IMR-90 (cell line): ENCODE results near the gene HSP90AA1. TPM values are rescaled to one million over a fixed set of nuclear protein-coding genes. Genes with fewer than 3 reads are reported as not detected.
"Not testable (repeated sequence)": the region's sequence is repeated elsewhere in the genome, so short reads cannot be mapped to it uniquely, and the experiment has no call there.

Experiments used
- ATAC-seq: fragments of 200-7000 bp; cut with Tn5 transposase; 2 replicates; pipeline ENCODE4 v1.9.1; 2020; ENCODE audit warnings: low read depth, mild to moderate bottlenecking, moderate library complexity
- BruUV-seq: library from RNA; stranded (reverse); fragments of 400-500 nt; replicated peaks from 2 replicates; lab custom pipeline; 2021; lab: Mats Ljungman, UMichigan
- CTCF ChIA-PET: fragments of 300-600 bp; formaldehyde crosslinking; extraction: SDS; loops from one replicate; lab custom pipeline; 2021; ENCODE audit warnings: antibody characterized with exemption; lab: Yijun Ruan, JAX
- POLR2A ChIA-PET: fragments of 300-600 bp; sonication (Branson Sonifier 250); formaldehyde crosslinking; loops from one replicate; lab custom pipeline; 2022; ENCODE audit warnings: antibody characterized with exemption; ENCODE audit not compliant: unreplicated experiment; lab: Charles Lee
- DNase-seq: peaks from one replicate; pipeline ENCODE4 v3.0.0; 2013
- H2AFZ ChIP-seq: replicated peaks from 2 replicates; pipeline ENCODE3; 2013; ENCODE audit warnings: low read length, mild to moderate bottlenecking; ENCODE audit not compliant: poor library complexity
- H2AK5ac ChIP-seq: 2 replicates; pipeline ENCODE4 v1.6.1; 2013; ENCODE audit warnings: low read depth, low read length, inconsistent platforms
- H2AK9ac ChIP-seq: replicated peaks from 2 replicates; pipeline ENCODE3; 2013; ENCODE audit warnings: mild to moderate bottlenecking, low read depth, low read length, moderate library complexity; ENCODE audit not compliant: poor library complexity
- H2BK120ac ChIP-seq: 2 replicates; pipeline ENCODE4 v1.6.1; 2013; ENCODE audit warnings: low read depth, low read length, inconsistent platforms
- H2BK15ac ChIP-seq: 3 replicates; pipeline ENCODE4 v1.6.1; 2013; ENCODE audit warnings: low read depth, low read length, inconsistent platforms
- H2BK20ac ChIP-seq: 2 replicates; pipeline ENCODE4 v1.6.1; 2013; ENCODE audit warnings: low read depth, mild to moderate bottlenecking, inconsistent platforms, low read length, moderate library complexity
- H2BK5ac ChIP-seq: 2 replicates; pipeline ENCODE4 v1.6.1; 2013; ENCODE audit warnings: mild to moderate bottlenecking, low read depth, low read length, inconsistent platforms; ENCODE audit not compliant: poor library complexity, severe bottlenecking
- H3K14ac ChIP-seq: replicated peaks from 2 replicates; pipeline ENCODE4 v1.6.1; 2013; ENCODE audit warnings: low read depth, low read length, inconsistent platforms
- H3K18ac ChIP-seq: 2 replicates; pipeline ENCODE4 v1.6.1; 2013; ENCODE audit warnings: low read depth, low read length, control low read depth
- H3K23ac ChIP-seq: 2 replicates; pipeline ENCODE4 v1.6.1; 2013; ENCODE audit warnings: low read depth, low read length, inconsistent platforms
- H3K27ac ChIP-seq: 2 replicates; pipeline ENCODE4 v1.5.1; 2013; ENCODE audit warnings: mild to moderate bottlenecking, control low read depth, low read length; ENCODE audit not compliant: insufficient read depth
- H3K27me3 ChIP-seq: 2 replicates; pipeline ENCODE4 v1.6.1; 2013; ENCODE audit warnings: low read length; ENCODE audit not compliant: control insufficient read depth, insufficient read depth
- H3K36me3 ChIP-seq: 2 replicates; pipeline ENCODE4 v1.6.1; 2013; ENCODE audit warnings: low read length, mixed read lengths; ENCODE audit not compliant: control insufficient read depth, insufficient read depth
- H3K4ac ChIP-seq: 2 replicates; pipeline ENCODE4 v1.6.1; 2013; ENCODE audit warnings: low read depth, low read length, inconsistent platforms
- H3K4me1 ChIP-seq: 2 replicates; pipeline ENCODE4 v1.6.1; 2013; ENCODE audit warnings: low read length, mixed read lengths; ENCODE audit not compliant: control insufficient read depth, insufficient read depth
- H3K4me2 ChIP-seq: 2 replicates; pipeline ENCODE4 v1.6.1; 2013; ENCODE audit warnings: low read depth, mild to moderate bottlenecking, control low read depth, low read length, moderate library complexity
- H3K4me3 ChIP-seq: 2 replicates; pipeline ENCODE4 v1.5.1; 2013; ENCODE audit warnings: low read depth, mild to moderate bottlenecking, control low read depth, low read length, moderate library complexity; ENCODE audit not compliant: insufficient read depth
- H3K56ac ChIP-seq: 2 replicates; pipeline ENCODE4 v1.6.1; 2013; ENCODE audit warnings: low read length, inconsistent platforms; ENCODE audit not compliant: insufficient read depth; ENCODE audit errors: extremely low read depth
- H3K79me1 ChIP-seq, 2 experiments: 2 replicates each; pipeline ENCODE4 v1.6.1; 2013; ENCODE audit warnings: low read length in 2 of 2, inconsistent platforms in 1 of 2, low read depth in 1 of 2
- H3K9ac ChIP-seq: 2 replicates; pipeline ENCODE4 v1.6.1; 2013; ENCODE audit warnings: low read depth, low read length, control low read depth
- H3K9me1 ChIP-seq: 2 replicates; pipeline ENCODE4 v1.6.1; 2013; ENCODE audit warnings: low read length, inconsistent platforms; ENCODE audit not compliant: insufficient read depth
- H3K9me3 ChIP-seq: 2 replicates; pipeline ENCODE4 v1.6.1; 2013; ENCODE audit warnings: low read length; ENCODE audit not compliant: control insufficient read depth, insufficient read depth
- H4K20me1 ChIP-seq: 2 replicates; pipeline ENCODE4 v1.6.1; 2013; ENCODE audit warnings: low read length, inconsistent platforms; ENCODE audit not compliant: insufficient read depth
- H4K5ac ChIP-seq: 2 replicates; pipeline ENCODE4 v1.6.1; 2013; ENCODE audit warnings: mild to moderate bottlenecking, low read depth, low read length, control low read depth
- H4K8ac ChIP-seq, 2 experiments: 2 replicates each; pipeline ENCODE4 v1.6.1; 2013; ENCODE audit warnings: low read depth in 2 of 2, low read length in 2 of 2, control low read depth in 1 of 2, inconsistent platforms in 1 of 2
- H4K91ac ChIP-seq: 2 replicates; pipeline ENCODE4 v1.6.1; 2013; ENCODE audit warnings: low read depth, low read length, inconsistent platforms; ENCODE audit not compliant: insufficient read depth
- WGBS, 2 experiments: methylation state at CpG; one replicate each; pipeline versions ENCODE4 v1.1.5 to v1.1.7; 2013; ENCODE audit warnings: missing lambda C conversion rate in 2 of 2; ENCODE audit not compliant: insufficient read length in 1 of 2; ENCODE audit errors: extremely low coverage in 2 of 2; 5-methylcytosine and 5-hydroxymethylcytosine counted together
- dilution Hi-C: fragments of 300-500 bp; cut with HindIII; formaldehyde crosslinking; loops from one replicate; pipeline ENCODE4 v1.14.3; 2018; ENCODE audit warnings: low sequenced_read_pairs; ENCODE audit not compliant: unreplicated experiment
- in situ Hi-C: fragments of 300-500 bp; cut with MboI; formaldehyde crosslinking; loops from 3 replicates; pipeline ENCODE4 v1.14.3; 2019; ENCODE audit warnings: low sequenced_read_pairs, inconsistent platforms, mixed read lengths
- intact Hi-C: fragments of 100-400 bp; cut with micrococcal nuclease; formaldehyde crosslinking; loops from 2 replicates; pipeline ENCODE4 v1.10.0; 2022
- polyA plus RNA-seq, 3 experiments: library from polyadenylated mRNA; depleted of rRNA; stranded (reverse); fragments of >200 nt; gene quantifications; 2 replicates each; pipeline ENCODE4 v1.2.3, GENCODE V29; 2012; ENCODE audit warnings: low replicate concordance in 1 of 3
- total RNA-seq: library from RNA; depleted of rRNA; stranded (reverse); fragments of >200 nt; gene quantifications from 2 replicates; pipeline ENCODE4 v1.2.3, GENCODE V29; 2012

HSP90AA1 gene
- total and polyA plus RNA-seq, 2 of the 4 experiments (the other 2 are of a cell fraction) = 535 to 578 TPM

- H3K9me3 ChIP-seq = not testable (repeated sequence)
These were observed 22.5 kb upstream of the HSP90AA1 start for GRCh38 chr14:102109332-102109731.

More at GRCh38 chr14:102109332-102109731, 22.5 kb upstream of the HSP90AA1 start:
- intact Hi-C loops, H3K18ac ChIP-seq, H3K4ac ChIP-seq, H3K79me1 ChIP-seq, in situ Hi-C loops, H3K23ac ChIP-seq, H2BK20ac ChIP-seq, H3K56ac ChIP-seq, ATAC-seq, dilution Hi-C loops, H3K14ac ChIP-seq, H3K4me2 ChIP-seq, H3K9ac ChIP-seq, H4K20me1 ChIP-seq, H4K8ac ChIP-seq, BruUV-seq, H3K27ac ChIP-seq, H3K9me1 ChIP-seq, H4K91ac ChIP-seq, H3K27me3 ChIP-seq, H2AK9ac ChIP-seq, H3K36me3 ChIP-seq, H4K5ac ChIP-seq, DNase-seq, POLR2A ChIA-PET, H2BK15ac ChIP-seq, H2BK5ac ChIP-seq, CTCF ChIA-PET, H2BK120ac ChIP-seq, H2AK5ac ChIP-seq, H2AFZ ChIP-seq, H3K4me1 ChIP-seq, H3K4me3 ChIP-seq: not testable (repeated sequence)
- WGBS, 2 experiments = no CpG with 5 or more reads among the region's 1 CpG
